PC-3 (cell line): ENCODE data around the gene ACAN. TPM values are rescaled to one million over a fixed set of nuclear protein-coding genes. Genes with fewer than 3 reads are reported as not detected.

Experiments used
- ATAC-seq: fragments of 200-7000 bp; cut with Tn5 transposase; 2 replicates; pipeline ENCODE4 v1.9.1; 2020; ENCODE audit warnings: mild to moderate bottlenecking, moderate library complexity
- BruUV-seq: library from RNA; stranded (reverse); fragments of 400-500 nt; replicated peaks from 2 replicates; lab custom pipeline; 2021; lab: Mats Ljungman, UMichigan
- CTCF ChIA-PET: fragments of 300-600 bp; sonication (Branson Sonifier 250); formaldehyde crosslinking; loops from one replicate; lab custom pipeline; 2022; ENCODE audit warnings: antibody characterized with exemption; lab: Charles Lee
- POLR2A ChIA-PET: fragments of 300-600 bp; sonication (Branson Sonifier 250); formaldehyde crosslinking; loops from one replicate; lab custom pipeline; 2022; ENCODE audit warnings: antibody characterized with exemption; ENCODE audit not compliant: unreplicated experiment; lab: Charles Lee
- DNase-seq: peaks from one replicate; pipeline ENCODE4 v3.0.0-alpha.2; 2015
- H2AFZ ChIP-seq: fragments of 300-600 bp; sonication (generic); 2 replicates; pipeline ENCODE4 v1.6.0; 2016; ENCODE audit warnings: antibody characterized with exemption, low read length
- H3F3A ChIP-seq: fragments of 300-600 bp; sonication (generic); one replicate; pipeline ENCODE4 v1.6.0; 2017; ENCODE audit warnings: antibody characterized with exemption, low read length, control low read depth, mild to moderate bottlenecking; ENCODE audit not compliant: unreplicated experiment
- H3K27ac ChIP-seq: fragments of 300-600 bp; sonication (generic); 2 replicates; pipeline ENCODE4 v1.5.1; 2016; ENCODE audit warnings: mild to moderate bottlenecking, low read length
- H3K27me3 ChIP-seq: fragments of 300-600 bp; sonication (generic); 2 replicates; pipeline ENCODE4 v1.6.1; 2016; ENCODE audit warnings: low read length, mixed read lengths
- H3K36me3 ChIP-seq: fragments of 300-600 bp; sonication (generic); 2 replicates; pipeline ENCODE4 v1.6.1; 2016; ENCODE audit warnings: low read depth, mixed run types, low read length, mixed read lengths
- H3K4me1 ChIP-seq: fragments of 300-600 bp; sonication (generic); 2 replicates; pipeline ENCODE4 v1.5.1; 2016; ENCODE audit warnings: low read length; ENCODE audit not compliant: insufficient read depth
- H3K4me2 ChIP-seq: fragments of 300-600 bp; sonication (generic); 2 replicates; pipeline ENCODE4 v1.6.0; 2016; ENCODE audit warnings: low read length
- H3K4me3 ChIP-seq: fragments of 300-600 bp; sonication (generic); 2 replicates; pipeline ENCODE4 v1.5.1; 2016; ENCODE audit warnings: mild to moderate bottlenecking, low read length, mixed read lengths
- H3K79me2 ChIP-seq: fragments of 300-600 bp; sonication (generic); 2 replicates; pipeline ENCODE4 v1.6.1; 2017; ENCODE audit warnings: low read length, mixed read lengths
- H3K9ac ChIP-seq: fragments of 300-600 bp; sonication (generic); 2 replicates; pipeline ENCODE4 v1.6.0; 2016; ENCODE audit warnings: mild to moderate bottlenecking, low read length
- H3K9me2 ChIP-seq: fragments of 300-600 bp; sonication (generic); replicated peaks from 2 replicates; pipeline ENCODE4 v1.6.1; 2016; ENCODE audit warnings: mixed run types, low read length, mixed read lengths
- H3K9me3 ChIP-seq: fragments of 300-600 bp; sonication (generic); 2 replicates; pipeline ENCODE4 v1.6.1; 2016; ENCODE audit warnings: low read length, mixed read lengths
- H4K20me1 ChIP-seq: fragments of 300-600 bp; sonication (generic); 2 replicates; pipeline ENCODE4 v1.6.1; 2016; ENCODE audit warnings: low read length, mixed read lengths
- EZH2 ChIP-seq: fragments of 300-600 bp; sonication (generic); IDR thresholded peaks from one replicate; pipeline ENCODE4 v1.6.1; 2017; ENCODE audit warnings: antibody characterized with exemption, mild to moderate bottlenecking, low read length; ENCODE audit not compliant: unreplicated experiment
- EZH2phosphoT487 ChIP-seq: fragments of 300-600 bp; sonication (generic); IDR thresholded peaks from 2 replicates; pipeline ENCODE4 v1.6.1; 2018; ENCODE audit warnings: mild to moderate bottlenecking, antibody characterized with exemption, low read length, borderline replicate concordance
- intact Hi-C: fragments of 100-400 bp; cut with micrococcal nuclease; formaldehyde crosslinking; loops from 2 replicates; pipeline ENCODE4 v1.9.0; 2023
- total RNA-seq: library from RNA; depleted of rRNA; stranded (reverse); fragments of >200 nt; gene quantifications from 2 replicates; pipeline ENCODE4 v1.2.3, GENCODE V29; 2014
- TF ChIP-seq, protein P1 (sequence below): fragments of 300-600 bp; sonication (generic); conservative IDR thresholded peaks from 2 replicates; pipeline ENCODE4 v1.5.1; 2017; ENCODE audit warnings: antibody characterized with exemption, low read depth, mild to moderate bottlenecking, low read length

ACAN gene
- total RNA-seq, 1 experiment from 2014 or later, result not detected

DNA sequence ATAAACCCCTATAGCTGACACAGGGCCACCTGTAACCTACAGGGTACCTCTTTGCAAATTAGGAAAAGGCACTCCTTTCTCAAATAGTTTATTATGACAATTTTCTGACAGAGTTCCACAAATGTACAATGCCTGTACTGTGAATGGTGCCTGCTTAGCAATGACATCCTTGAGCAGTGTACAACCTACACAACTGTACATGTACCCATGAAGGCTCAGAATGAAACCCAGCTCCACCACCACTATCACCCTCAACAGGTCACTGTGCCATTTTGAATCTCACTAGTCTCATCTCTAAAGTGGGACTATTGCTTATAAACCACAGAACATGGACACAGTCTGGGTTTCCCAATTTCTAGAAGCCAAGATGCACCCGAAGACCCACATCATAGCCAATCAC lies 102.9 kb downstream of the ACAN start:
- no peaks in the 10 kb centered on the region for H3K9me2 ChIP-seq
- ChIA-PET POLR2A (no interaction called here), CTCF (interaction anchor here (1.4 kb wide), 1 partner anchor 98 kb away, joined by 6 read pairs; no protein-coding TSS in a partner anchor)
- H3K4me3 ChIP-seq, result no peak overlapping the region
- no peak overlapping the region for H3K4me2 ChIP-seq
- no peak overlapping the region for H2AFZ ChIP-seq
- ATAC-seq (no peak), DNase-seq (no peak)
- BruUV-seq, result no TSS peak
- peaks cover 9% of the 10 kb centered on the region; the same call in 1 of the 2 replicates for H3K4me1 ChIP-seq
- H4K20me1 ChIP-seq, result no peaks in the 10 kb centered on the region
- no peak overlapping the region for H3K9ac ChIP-seq
- H3K27me3 ChIP-seq, result no peaks in the 10 kb centered on the region
- H3K79me2 ChIP-seq, result no peaks in the 10 kb centered on the region
- no peaks in the 10 kb centered on the region for H3F3A ChIP-seq
- no peak for TF ChIP-seq EZH2
- no peak for TF ChIP-seq EZH2phosphoT487
- TF ChIP-seq, protein P1, sequence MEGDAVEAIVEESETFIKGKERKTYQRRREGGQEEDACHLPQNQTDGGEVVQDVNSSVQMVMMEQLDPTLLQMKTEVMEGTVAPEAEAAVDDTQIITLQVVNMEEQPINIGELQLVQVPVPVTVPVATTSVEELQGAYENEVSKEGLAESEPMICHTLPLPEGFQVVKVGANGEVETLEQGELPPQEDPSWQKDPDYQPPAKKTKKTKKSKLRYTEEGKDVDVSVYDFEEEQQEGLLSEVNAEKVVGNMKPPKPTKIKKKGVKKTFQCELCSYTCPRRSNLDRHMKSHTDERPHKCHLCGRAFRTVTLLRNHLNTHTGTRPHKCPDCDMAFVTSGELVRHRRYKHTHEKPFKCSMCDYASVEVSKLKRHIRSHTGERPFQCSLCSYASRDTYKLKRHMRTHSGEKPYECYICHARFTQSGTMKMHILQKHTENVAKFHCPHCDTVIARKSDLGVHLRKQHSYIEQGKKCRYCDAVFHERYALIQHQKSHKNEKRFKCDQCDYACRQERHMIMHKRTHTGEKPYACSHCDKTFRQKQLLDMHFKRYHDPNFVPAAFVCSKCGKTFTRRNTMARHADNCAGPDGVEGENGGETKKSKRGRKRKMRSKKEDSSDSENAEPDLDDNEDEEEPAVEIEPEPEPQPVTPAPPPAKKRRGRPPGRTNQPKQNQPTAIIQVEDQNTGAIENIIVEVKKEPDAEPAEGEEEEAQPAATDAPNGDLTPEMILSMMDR, result no peak
- intact Hi-C loops, result loop anchor here (10.0 kb wide), 1 partner anchor 269 kb away; no protein-coding TSS in a partner anchor
- no peak overlapping the region for H3K27ac ChIP-seq
- H3K36me3 ChIP-seq, result no peaks in the 10 kb centered on the region; the same call in 1 of the 2 replicates
- no peaks in the 10 kb centered on the region for H3K9me3 ChIP-seq

DNA sequence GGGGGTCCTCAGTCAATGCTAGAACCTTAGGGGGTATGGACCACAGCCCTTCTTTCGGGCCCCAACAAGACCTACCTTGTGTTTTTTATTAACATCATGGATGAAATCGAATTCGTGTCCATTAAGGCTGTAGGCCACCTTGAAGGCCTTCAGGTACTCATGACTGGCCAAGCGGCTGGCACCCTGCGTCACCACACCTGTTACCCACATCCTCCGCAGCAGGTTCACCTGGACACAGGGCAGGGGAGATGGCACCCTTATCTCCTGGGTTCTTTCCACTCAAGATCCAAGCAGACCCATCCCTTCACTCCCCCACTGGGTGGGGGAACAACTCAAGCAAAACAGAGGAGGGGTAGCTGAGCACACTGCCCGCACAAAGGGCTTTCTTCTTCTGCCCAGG lies 103.3 kb downstream of the ACAN start:
- CTCF ChIA-PET, result no interaction called here
- no peak for ATAC-seq
- H3K9me3 ChIP-seq, result no peaks in the 10 kb centered on the region
- H3K27me3 ChIP-seq, result no peaks in the 10 kb centered on the region
- H2AFZ ChIP-seq, result no peak overlapping the region
- no TSS peak for BruUV-seq
- H3K36me3 ChIP-seq, result no peaks in the 10 kb centered on the region; the same call in 1 of the 2 replicates
- intact Hi-C loops, result loop anchor here (10.0 kb wide), 1 partner anchor 268 kb away; no protein-coding TSS in a partner anchor
- POLR2A ChIA-PET, result no interaction called here
- no peak for DNase-seq
- no peaks in the 10 kb centered on the region for H3F3A ChIP-seq
- no peak overlapping the region for H3K4me3 ChIP-seq
- no peaks in the 10 kb centered on the region for H3K79me2 ChIP-seq
- H4K20me1 ChIP-seq, result no peaks in the 10 kb centered on the region
- H3K4me1 ChIP-seq, result peaks cover 13% of the 10 kb centered on the region
- no peak for TF ChIP-seq EZH2phosphoT487
- TF ChIP-seq, protein P1, result no peak
- no peak for TF ChIP-seq EZH2
- H3K27ac ChIP-seq, result no peak overlapping the region
- H3K9ac ChIP-seq, result no peak overlapping the region
- H3K9me2 ChIP-seq, result no peaks in the 10 kb centered on the region
- H3K4me2 ChIP-seq, result no peak overlapping the region

DNA sequence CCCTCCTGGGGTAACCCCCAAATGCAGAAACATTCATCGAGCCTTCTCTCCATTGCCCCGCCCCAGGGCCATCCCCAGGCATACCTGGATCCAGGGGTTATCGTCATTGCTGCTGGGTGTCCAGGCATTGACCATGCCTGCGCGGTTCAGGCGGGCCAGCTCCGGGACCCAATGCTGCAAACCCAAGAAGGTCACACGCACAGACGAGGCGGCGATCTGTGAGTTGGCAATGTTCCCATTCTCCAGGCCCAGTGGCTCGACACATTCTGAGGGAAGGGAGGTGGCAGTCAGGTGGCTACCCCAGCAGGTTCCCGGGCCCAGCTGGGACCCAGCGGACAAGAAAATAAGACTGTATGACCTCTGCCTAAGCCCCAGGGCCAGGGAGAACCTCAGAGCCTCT lies 103.9 kb downstream of the ACAN start:
- BruUV-seq, result no TSS peak
- H3K36me3 ChIP-seq, result no peaks in the 10 kb centered on the region; the same call in 1 of the 2 replicates
- H3K27ac ChIP-seq, result no peak overlapping the region
- H3K9me2 ChIP-seq, result no peaks in the 10 kb centered on the region
- H3K9me3 ChIP-seq, result no peaks in the 10 kb centered on the region
- H3K4me1 ChIP-seq, result peaks cover 19% of the 10 kb centered on the region
- intact Hi-C loops, result loop anchor here (10.0 kb wide), 1 partner anchor 268 kb away; no protein-coding TSS in a partner anchor
- no peak for ATAC-seq
- ChIA-PET CTCF (no interaction called here), POLR2A (no interaction called here)
- no peaks in the 10 kb centered on the region for H3K27me3 ChIP-seq
- H3K79me2 ChIP-seq, result no peaks in the 10 kb centered on the region
- no peaks in the 10 kb centered on the region for H4K20me1 ChIP-seq
- H3K4me3 ChIP-seq, result no peak overlapping the region
- no peaks in the 10 kb centered on the region for H3F3A ChIP-seq
- no peak overlapping the region for H3K9ac ChIP-seq
- TF ChIP-seq EZH2phosphoT487 (no peak), EZH2 (no peak)
- TF ChIP-seq, protein P1, result no peak
- DNase-seq, result no peak
- H3K4me2 ChIP-seq, result no peak overlapping the region
- H2AFZ ChIP-seq, result no peak overlapping the region
